CD4-positive, alpha-beta T cell treated with Interferon alpha-2 for 1 hour (primary cell): ENCODE results near the gene LMAN1L.

Experiments
- DNase-seq, 2 donors: peaks; one replicate each; pipeline ENCODE4 v3.0.0-alpha.2; 2020 to 2022

The LMAN1L gene

GRCh38 chr15:74863239-74864056 lies 50.8 kb downstream of the LMAN1L start:
- no peak for DNase-seq

GRCh38 chr15:74864296-74864695 lies 51.7 kb downstream of the LMAN1L start:
- DNase-seq = no peak

- DNase-seq = no peak
These were observed 52.7 kb downstream of the LMAN1L start for GRCh38 chr15:74865316-74865715.

- no peak for DNase-seq
These were observed 53.5 kb downstream of the LMAN1L start for GRCh38 chr15:74866090-74866489.

- no peak for DNase-seq
These were observed 54.9 kb downstream of the LMAN1L start for GRCh38 chr15:74867466-74868038.

- peak in 1 of 2 donors; percentile 29 for DNase-seq
These were observed 55.4 kb downstream of the LMAN1L start for GRCh38 chr15:74868059-74868458.

GRCh38 chr15:74869372-74869725 lies 56.7 kb downstream of the LMAN1L start:
- no peak for DNase-seq

GRCh38 chr15:74869726-74870407 lies 57.2 kb downstream of the LMAN1L start:
- DNase-seq = peak; percentile 31 to 47

- no peak for DNase-seq
These were observed 58.0 kb downstream of the LMAN1L start for GRCh38 chr15:74870436-74871215.

- no peak for DNase-seq
These were observed 60.0 kb downstream of the LMAN1L start for GRCh38 chr15:74872702-74873035.

- peak; percentile 92 for DNase-seq
These were observed 60.6 kb downstream of the LMAN1L start, which contains the start of gene SCAMP2 for GRCh38 chr15:74873036-74873755. Gene SCAMP2 (minus strand): TSS chr15:74873365. CDS start chr15:74873255, 110 bp downstream.

GRCh38 chr15:74873756-74874424 lies 61.3 kb downstream of the LMAN1L start:
- peak in 1 of 2 donors; percentile 4 for DNase-seq
